Colonic mucosa (tissue), 4 donors: ENCODE measurements around the gene XKR7. TPM values are rescaled to one million over a fixed set of nuclear protein-coding genes. Genes with fewer than 3 reads are reported as not detected.

Source experiments
- DNase-seq: peaks from one replicate; pipeline ENCODE4 v3.0.0-alpha.2; 2020
- H3K27ac ChIP-seq: fragments of 200-600 bp; one replicate; pipeline ENCODE4 v1.8.0; 2021
- H3K27me3 ChIP-seq: fragments of 200-600 bp; one replicate; pipeline ENCODE4 v1.8.0; 2021
- H3K36me3 ChIP-seq: fragments of 200-600 bp; one replicate; pipeline ENCODE4 v1.8.0; 2021
- H3K4me1 ChIP-seq: fragments of 200-600 bp; one replicate; pipeline ENCODE4 v1.8.0; 2021; ENCODE audit warnings: mild to moderate bottlenecking
- H3K4me3 ChIP-seq: fragments of 200-600 bp; one replicate; pipeline ENCODE4 v1.8.0; 2021
- H3K9ac ChIP-seq, 2 donors: one replicate each; pipeline ENCODE4 v1.7.0; 2013; ENCODE audit warnings: control low read depth in 2 of 2, low read depth in 2 of 2, low read length in 2 of 2
- H3K9me3 ChIP-seq: fragments of 200-600 bp; one replicate; pipeline ENCODE4 v1.8.0; 2021
- CTCF ChIP-seq: fragments of 200-600 bp; IDR thresholded peaks from one replicate; pipeline ENCODE4 v1.8.0; 2022; ENCODE audit warnings: antibody characterized with exemption, mild to moderate bottlenecking
- intact Hi-C: fragments of 100-400 bp; cut with DNase I; formaldehyde crosslinking; loops from one replicate; pipeline ENCODE4 v1.14.1; 2022
- total RNA-seq, 2 donors: library from RNA; stranded (reverse); fragmentation: NEBNext Ultra II Directional in 1 of 2; extraction: Animal tissue kit (Norgen Biotek cat#: 25700) in 1 of 2; gene quantifications; one replicate each; pipeline ENCODE4 v1.2.1, GENCODE V29; 2021
- donor health status: healthy.
- donor health status: DM: no; HTN: no; CAD: no.
- donor health status: DM: no; HTN: no; CAD: no.

XKR7 gene
- total RNA-seq, 2 donors from 2014 or later, result 0.07 to 0.16 TPM

DNA sequence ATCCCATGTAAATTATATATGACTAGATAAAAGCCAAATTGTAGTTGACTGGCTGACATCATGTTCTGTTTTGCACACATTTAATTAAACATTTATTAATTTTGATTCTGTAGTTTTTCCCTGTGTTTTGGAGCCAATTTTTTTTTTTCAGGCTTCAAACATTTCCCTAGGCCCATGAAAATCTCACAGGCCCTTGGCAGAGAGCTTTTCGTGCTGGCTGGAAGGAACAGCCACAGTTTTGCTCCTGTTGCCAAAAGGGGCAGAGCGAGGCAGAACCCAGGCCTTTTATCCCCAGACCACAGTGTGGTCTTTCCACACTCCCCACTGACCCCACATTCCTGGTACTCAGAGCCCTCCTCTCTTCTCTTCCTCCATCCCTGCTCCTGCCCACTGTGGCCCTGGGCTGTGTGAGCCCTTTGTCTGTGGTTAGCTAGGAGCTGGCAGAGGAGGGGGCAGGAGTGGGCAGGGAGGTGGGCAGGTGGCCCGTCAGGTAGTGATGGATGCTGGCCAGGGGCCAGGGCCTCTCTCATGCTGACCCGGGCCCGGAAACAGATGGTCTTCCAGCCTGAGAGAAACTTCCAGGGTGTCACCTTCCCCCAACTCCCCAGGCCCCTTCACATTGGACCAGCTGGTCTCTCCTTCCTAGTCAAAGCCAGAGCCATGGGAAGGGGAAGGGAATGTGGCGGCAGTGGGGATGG is 22.8 kb downstream of the XKR7 start:
- no peaks in the 10 kb centered on the region for H3K4me1 ChIP-seq
- no peak overlapping the region for H3K4me3 ChIP-seq
- H3K27ac ChIP-seq, result no peak overlapping the region
- TF ChIP-seq CTCF, result no peak
- no peak overlapping the region for H3K9ac ChIP-seq
- no peaks in the 10 kb centered on the region for H3K36me3 ChIP-seq
- no peaks in the 10 kb centered on the region for H3K9me3 ChIP-seq
- no peak for DNase-seq
- intact Hi-C loops, result no loop called here
- peaks cover 10% of the 10 kb centered on the region for H3K27me3 ChIP-seq

DNA sequence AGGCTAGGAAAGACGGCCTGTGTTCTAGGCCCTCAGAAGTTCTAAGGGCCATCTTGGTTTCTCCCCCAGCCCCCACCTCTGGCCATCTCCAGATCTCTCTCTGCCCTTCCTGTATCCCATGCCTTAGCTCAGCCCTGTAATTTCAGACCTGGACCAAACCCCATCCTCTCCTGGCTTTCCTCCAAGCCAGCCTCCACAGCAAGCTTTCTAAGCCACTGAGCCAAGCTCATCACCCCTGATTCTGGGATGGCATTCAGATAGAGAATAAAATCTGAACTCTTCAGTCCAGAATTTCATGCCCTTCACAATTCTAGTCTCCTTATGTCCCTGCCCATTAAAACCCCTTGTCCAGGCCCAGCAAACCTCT is 23.4 kb downstream of the XKR7 start:
- Histone ChIP-seq H3K9me3 (no peaks in the 10 kb centered on the region), H3K4me1 (no peaks in the 10 kb centered on the region), H3K36me3 (no peaks in the 10 kb centered on the region), H3K27ac (no peak overlapping the region), H3K9ac (no peak overlapping the region), H3K4me3 (no peak overlapping the region), H3K27me3 (peaks cover 10% of the 10 kb centered on the region)
- no peak for TF ChIP-seq CTCF
- DNase-seq, result no peak
- intact Hi-C loops, result no loop called here

- no peaks in the 10 kb centered on the region for H3K9me3 ChIP-seq
- no peaks in the 10 kb centered on the region for H3K36me3 ChIP-seq
- intact Hi-C loops, result no loop called here
- TF ChIP-seq CTCF, result no peak
- no peak overlapping the region for H3K9ac ChIP-seq
- no peaks in the 10 kb centered on the region for H3K4me1 ChIP-seq
- peaks cover 10% of the 10 kb centered on the region for H3K27me3 ChIP-seq
- H3K27ac ChIP-seq, result no peak overlapping the region
- no peak for DNase-seq
- H3K4me3 ChIP-seq, result no peak overlapping the region
These were observed 24.1 kb downstream of the XKR7 start for GRCh38 chr20:31992086-31992485.

- no peak overlapping the region for H3K4me3 ChIP-seq
- peaks cover 10% of the 10 kb centered on the region for H3K27me3 ChIP-seq
- H3K9ac ChIP-seq, result no peak overlapping the region
- H3K9me3 ChIP-seq, result no peaks in the 10 kb centered on the region
- no peak overlapping the region for H3K27ac ChIP-seq
- H3K4me1 ChIP-seq, result no peaks in the 10 kb centered on the region
- intact Hi-C loops, result no loop called here
- DNase-seq, result no peak
- TF ChIP-seq CTCF, result no peak
- H3K36me3 ChIP-seq, result no peaks in the 10 kb centered on the region
These were observed 29.0 kb downstream of the XKR7 start for GRCh38 chr20:31996996-31997395.

GRCh38 chr20:31998246-31998645 is 30.3 kb downstream of the XKR7 start:
- H3K27ac ChIP-seq, result no peak overlapping the region
- H3K9me3 ChIP-seq, result no peaks in the 10 kb centered on the region
- no peaks in the 10 kb centered on the region for H3K36me3 ChIP-seq
- H3K4me3 ChIP-seq, result no peak overlapping the region
- peaks cover 10% of the 10 kb centered on the region for H3K27me3 ChIP-seq
- H3K9ac ChIP-seq, result no peak overlapping the region
- H3K4me1 ChIP-seq, result no peaks in the 10 kb centered on the region
- no peak for DNase-seq
- TF ChIP-seq CTCF, result no peak
- intact Hi-C loops, result no loop called here
